ENCODE data around the gene CETP.
"Not testable (repeated sequence)": the region's sequence is repeated elsewhere in the genome, so short reads cannot be mapped to it uniquely, and the experiment has no call there.

The CETP gene

GRCh38 chr16:56960681-56961281 is 969 bp upstream of the CETP start:
- DNase-seq (ENCODE audit: low read depth), result no peak

DNA sequence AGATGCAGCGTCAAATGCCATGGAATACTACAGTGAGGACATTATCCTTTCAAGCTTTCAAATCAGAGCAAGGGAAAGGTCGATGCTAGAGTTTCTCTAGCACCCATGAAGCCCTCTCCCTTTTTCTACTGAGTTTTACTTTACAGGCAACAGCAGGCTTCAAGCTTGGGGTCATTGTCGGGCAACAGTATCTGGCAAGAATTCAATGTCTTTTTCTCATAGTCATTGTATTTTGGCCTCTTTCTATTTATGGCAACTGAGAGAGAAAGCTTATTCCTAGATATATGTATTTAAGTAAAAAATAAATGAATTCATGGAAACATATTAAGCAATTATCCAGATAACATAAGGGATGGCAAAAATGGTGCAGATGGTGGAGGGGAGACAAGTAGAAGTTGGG is 364 bp upstream of the CETP start:
- DNase-seq (ENCODE audit: low read depth), result no peak

GRCh38 chr16:56964243-56965148 is 2.7 kb downstream of the CETP start:
- DNase-seq (ENCODE audit: low read depth), result peak; percentile 93

- no peak for DNase-seq (ENCODE audit: low read depth)
Measured at GRCh38 chr16:56965149-56966092, 3.7 kb downstream of the CETP start.

- no peak for DNase-seq (ENCODE audit: low read depth)
Measured at GRCh38 chr16:56966093-56966475, 4.3 kb downstream of the CETP start.

GRCh38 chr16:56967733-56968132 is 6.0 kb downstream of the CETP start:
- no peak for DNase-seq (ENCODE audit: low read depth)

DNA sequence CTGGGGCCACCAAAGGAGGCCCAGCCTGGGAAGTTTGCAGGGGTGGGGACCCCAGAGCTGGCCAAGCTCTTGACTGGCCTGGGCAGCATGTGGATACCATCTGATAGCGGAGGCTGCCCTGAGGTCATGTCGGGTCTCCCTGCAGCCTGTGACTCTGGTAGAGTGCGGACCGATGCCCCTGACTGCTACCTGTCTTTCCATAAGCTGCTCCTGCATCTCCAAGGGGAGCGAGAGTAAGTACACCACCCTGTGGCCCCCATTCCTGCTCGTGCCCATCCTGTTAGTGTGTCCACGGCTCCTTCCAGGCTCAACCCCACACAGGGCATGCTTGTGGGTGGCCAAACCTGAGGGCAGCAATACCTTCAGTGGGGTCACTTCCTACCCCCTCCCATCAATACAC is 8.0 kb downstream of the CETP start:
- no peak for DNase-seq (ENCODE audit: low read depth)

DNA sequence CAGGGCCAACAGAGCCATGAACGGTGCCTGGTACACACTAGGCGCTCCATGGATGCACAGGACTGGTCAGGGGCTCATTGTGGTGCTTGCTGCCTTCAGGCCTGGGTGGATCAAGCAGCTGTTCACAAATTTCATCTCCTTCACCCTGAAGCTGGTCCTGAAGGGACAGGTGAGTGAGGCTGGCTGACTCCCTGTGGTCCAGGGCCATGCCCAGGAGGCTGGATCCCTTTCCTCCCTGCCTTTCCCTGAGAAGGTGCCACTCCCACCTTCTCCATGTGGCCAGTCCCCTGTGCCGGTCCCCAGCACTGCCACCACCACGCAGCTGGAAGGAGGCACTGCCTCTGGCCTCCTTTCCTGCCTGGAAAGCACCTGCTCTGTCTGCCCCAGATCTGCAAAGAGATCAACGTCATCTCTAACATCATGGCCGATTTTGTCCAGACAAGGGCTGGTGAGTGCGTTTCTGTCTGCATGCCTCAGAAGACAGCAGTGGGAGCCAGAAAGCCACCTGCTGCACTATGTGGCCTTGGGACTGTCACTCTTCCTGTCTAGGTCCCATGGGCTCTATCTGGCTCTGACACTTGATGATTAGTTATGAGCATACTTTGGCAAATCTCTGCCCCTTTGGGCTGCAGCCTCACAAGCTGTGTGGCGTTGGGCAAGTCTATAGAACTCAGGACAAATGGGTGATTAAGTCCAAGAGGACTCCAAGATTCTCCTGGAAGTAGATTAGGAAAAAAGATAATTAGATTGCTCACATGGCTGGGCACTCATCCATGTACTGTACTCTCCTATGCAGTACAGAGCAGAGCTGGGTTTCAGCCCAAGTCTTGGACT is 9.4 kb downstream of the CETP start:
- no peak for DNase-seq (ENCODE audit: low read depth)

GRCh38 chr16:56971768-56972043 is 10.0 kb downstream of the CETP start:
- DNase-seq (ENCODE audit: low read depth), result no peak

DNA sequence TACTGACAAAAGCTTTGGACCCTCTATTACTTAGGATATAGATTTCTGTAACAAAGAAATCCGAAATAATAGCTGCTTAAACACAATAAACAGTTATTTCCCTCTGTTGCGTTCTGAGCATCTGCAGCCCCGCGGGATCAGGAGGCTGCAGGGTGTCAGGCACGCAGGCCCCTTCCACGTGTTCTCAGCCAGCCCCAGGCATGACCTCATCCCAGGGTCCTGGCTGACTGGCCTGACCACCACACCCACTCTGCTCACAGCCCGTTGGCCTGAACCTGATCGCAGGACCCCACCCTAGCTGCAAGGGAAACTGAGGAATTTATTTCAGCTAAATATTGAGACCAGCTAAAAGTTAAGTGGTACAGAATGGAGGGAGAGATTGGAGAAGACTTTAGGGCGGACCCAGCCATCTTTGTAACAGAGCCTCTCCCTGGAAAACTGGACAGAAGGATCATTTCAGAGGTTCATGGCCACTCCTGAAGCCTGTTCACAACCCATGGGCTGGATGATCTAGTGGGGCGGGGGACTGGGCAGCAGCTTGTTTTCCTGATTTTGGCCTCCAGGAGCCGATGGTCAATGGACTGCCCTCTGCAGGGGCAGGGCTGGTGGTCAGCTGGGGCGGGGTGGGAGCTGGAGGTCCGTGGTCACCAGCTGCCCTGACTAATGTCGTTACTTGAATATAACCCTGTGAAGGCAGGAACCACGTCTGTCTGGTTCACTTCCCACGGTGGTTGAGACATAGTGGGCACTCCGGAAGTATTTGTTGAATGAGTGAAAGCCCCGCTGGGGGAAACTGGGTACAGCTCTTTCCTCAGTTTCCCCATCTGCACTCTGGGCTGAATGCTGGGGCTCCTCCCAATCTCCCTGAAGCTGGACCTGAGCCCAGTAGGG is 10.9 kb downstream of the CETP start:
- no peak for DNase-seq (ENCODE audit: low read depth)

DNA sequence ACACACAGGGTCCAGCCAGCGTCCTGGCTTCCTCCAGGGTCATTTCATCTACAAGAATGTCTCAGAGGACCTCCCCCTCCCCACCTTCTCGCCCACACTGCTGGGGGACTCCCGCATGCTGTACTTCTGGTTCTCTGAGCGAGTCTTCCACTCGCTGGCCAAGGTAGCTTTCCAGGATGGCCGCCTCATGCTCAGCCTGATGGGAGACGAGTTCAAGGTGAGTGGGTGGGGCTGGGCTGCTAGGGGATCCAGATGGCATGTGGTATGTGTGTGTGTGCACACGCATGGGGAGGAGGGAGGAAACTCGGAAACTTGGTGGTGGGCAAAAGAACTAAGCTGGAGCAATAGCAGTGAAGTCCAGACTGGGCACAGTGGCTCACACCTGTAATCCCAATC is 11.5 kb downstream of the CETP start:
- DNase-seq (ENCODE audit: low read depth), result no peak

DNA sequence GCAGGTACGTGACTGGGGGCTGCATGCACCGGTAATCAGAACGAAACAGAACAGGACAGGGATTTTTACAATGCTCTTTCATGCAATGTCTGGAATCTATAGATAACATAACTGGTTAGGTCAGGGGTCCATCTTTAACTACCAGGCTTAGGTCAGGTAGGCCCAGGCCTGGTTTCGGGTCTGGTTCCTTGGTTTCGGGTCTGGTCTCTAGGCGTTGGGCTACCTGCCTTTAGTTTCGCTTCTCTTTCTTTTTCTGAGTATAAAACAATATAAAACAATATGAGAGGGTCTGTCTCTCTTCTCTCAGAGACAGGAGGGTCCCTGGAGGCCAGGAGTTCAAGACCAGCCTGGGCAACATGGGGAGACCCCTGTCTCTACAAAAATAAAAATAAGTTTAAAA is 12.1 kb downstream of the CETP start:
- DNase-seq (ENCODE audit: low read depth), result not testable (repeated sequence)

DNA sequence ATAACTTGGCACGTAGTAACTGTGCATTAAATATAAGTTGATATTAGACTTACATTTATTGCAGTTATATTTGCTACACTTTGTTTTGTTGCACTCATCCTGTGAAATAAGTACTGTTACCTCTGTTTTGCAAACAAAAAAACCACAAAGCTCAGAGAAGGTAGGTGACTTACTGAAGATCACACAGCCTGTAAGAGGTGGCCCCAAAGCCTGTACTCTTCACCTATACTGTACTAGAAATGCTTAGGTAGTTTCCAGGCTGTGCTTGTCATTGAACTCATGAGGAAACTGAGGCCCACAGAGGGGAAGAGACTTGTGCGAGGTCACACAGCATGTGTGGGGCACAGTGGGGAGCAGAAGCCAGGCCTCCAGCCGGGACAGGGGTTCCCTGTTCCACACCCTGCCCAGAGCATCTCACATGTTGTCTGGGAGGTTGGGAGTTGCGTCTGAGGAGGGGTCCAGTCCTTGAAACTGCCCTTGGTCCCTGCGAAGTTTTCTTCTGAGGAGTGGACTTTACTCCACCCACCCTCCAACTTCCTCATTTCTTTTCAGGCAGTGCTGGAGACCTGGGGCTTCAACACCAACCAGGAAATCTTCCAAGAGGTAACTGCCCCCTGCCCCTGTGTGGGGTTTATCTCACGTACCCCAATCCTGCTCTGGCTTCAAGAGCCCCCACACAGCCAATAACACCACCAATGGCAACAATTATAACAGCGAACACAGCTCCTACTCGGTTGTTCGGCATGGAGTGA is 13.0 kb downstream of the CETP start:
- no peak for DNase-seq (ENCODE audit: low read depth)

GRCh38 chr16:56975714-56976113 is 14.0 kb downstream of the CETP start:
- no peak for DNase-seq (ENCODE audit: low read depth)

- no peak for DNase-seq (ENCODE audit: low read depth)
Measured at GRCh38 chr16:56977216-56977615, 15.5 kb downstream of the CETP start.

GRCh38 chr16:56977823-56978430 is 16.2 kb downstream of the CETP start:
- no peak for DNase-seq (ENCODE audit: low read depth)

- no peak for DNase-seq (ENCODE audit: low read depth)
Measured at GRCh38 chr16:56980201-56980535, 18.4 kb downstream of the CETP start.

DNA sequence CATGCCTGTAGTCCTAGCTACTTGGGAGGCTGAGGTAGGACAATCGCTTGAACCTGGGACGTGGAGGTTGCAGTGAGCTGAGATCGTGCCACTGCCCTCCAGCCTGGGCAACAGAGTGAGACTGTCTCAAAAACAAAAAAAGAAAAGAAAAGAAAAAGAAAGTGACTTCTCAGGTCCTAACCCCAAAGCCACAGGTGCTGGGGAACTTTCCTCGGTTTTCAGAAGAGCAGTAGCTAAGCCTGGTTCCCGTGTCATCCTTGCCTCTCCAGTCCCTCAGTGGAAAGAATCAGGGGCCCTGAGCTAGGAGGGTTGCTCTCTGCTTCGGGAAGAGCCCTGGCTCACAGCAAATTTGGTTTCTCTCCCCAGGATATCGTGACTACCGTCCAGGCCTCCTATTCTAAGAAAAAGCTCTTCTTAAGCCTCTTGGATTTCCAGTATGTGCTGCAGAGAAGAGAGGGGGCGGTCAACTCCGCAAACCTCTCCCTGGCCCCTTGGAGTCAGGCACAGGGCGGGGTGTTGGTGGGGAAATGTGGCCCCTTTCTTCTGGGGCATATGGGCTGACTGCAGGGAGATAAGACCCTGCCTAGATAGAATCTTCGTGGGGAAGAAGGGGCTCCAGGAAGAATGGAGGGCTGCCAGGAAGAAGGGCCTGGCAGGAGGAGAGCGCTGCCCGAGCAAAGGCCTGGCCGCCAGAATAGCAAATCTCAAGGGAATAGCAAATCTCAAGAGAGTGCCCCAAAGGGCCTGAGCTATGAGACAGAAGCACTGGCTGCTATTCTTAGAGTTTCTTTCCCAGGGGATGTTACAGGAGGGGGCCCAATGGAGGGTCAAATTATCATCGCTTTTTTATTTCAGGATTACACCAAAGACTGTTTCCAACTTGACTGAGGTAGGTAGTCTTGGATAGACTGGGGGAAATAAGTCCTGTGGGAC is 19.3 kb downstream of the CETP start:
- DNase-seq (ENCODE audit: low read depth), result no peak

Measured in stimulated activated CD8-positive, alpha-beta memory T cell treated with anti-CD3 and anti-CD28 coated beads, Interleukin-4, amount 100 ng/mL, for 24 hours (primary cell).